Stimulated activated naive CD8-positive, alpha-beta T cell treated with anti-CD3 and anti-CD28 coated beads, Interleukin-15, amount 100 ng/mL, for 72 hours (primary cell): ENCODE results near the gene PMS2.
"Not testable (repeated sequence)": the region's sequence is repeated elsewhere in the genome, so short reads cannot be mapped to it uniquely, and the experiment has no call there.

Experiments
- ATAC-seq: fragments of 150-1000 bp; cut with Tn5 transposase; 2 replicates; pipeline ENCODE4 v1.10.0; 2021; ENCODE audit warnings: mild to moderate bottlenecking, moderate library complexity
- DNase-seq, 2 donors: peaks; one replicate each; pipeline ENCODE4 v3.0.0; 2021 to 2022
- H3K27ac Mint-ChIP-seq, 2 donors: one replicate each; pipeline ENCODE4 v1.8.0; 2022; ENCODE audit warnings: mild to moderate bottlenecking in 2 of 2, mixed read lengths in 2 of 2, moderate library complexity in 2 of 2
- H3K27me3 Mint-ChIP-seq: one replicate; pipeline ENCODE4 v1.8.0; 2022; ENCODE audit warnings: mixed read lengths
- H3K4me1 Mint-ChIP-seq: one replicate; pipeline ENCODE4 v1.8.0; 2022; ENCODE audit warnings: mild to moderate bottlenecking, mixed read lengths
- H3K4me3 Mint-ChIP-seq, 2 donors: one replicate each; pipeline ENCODE4 v1.8.0; 2022; ENCODE audit warnings: mild to moderate bottlenecking in 2 of 2, mixed read lengths in 2 of 2, moderate library complexity in 1 of 2
- H3K9me3 Mint-ChIP-seq, 2 donors: one replicate each; pipeline ENCODE4 v1.8.0; 2022; ENCODE audit warnings: mixed read lengths in 2 of 2

PMS2 gene

GRCh38 chr7:5979680-5980314, 29.1 kb downstream of the PMS2 start:
- not testable (repeated sequence) for H3K9me3 Mint-ChIP-seq, H3K27me3 Mint-ChIP-seq, H3K27ac Mint-ChIP-seq, H3K4me1 Mint-ChIP-seq, DNase-seq, H3K4me3 Mint-ChIP-seq, ATAC-seq

GRCh38 chr7:5973580-5973979, 35.3 kb downstream of the PMS2 start:
- H3K27ac Mint-ChIP-seq, DNase-seq, H3K9me3 Mint-ChIP-seq, H3K4me3 Mint-ChIP-seq, ATAC-seq, H3K4me1 Mint-ChIP-seq, H3K27me3 Mint-ChIP-seq: not testable (repeated sequence)

DNA sequence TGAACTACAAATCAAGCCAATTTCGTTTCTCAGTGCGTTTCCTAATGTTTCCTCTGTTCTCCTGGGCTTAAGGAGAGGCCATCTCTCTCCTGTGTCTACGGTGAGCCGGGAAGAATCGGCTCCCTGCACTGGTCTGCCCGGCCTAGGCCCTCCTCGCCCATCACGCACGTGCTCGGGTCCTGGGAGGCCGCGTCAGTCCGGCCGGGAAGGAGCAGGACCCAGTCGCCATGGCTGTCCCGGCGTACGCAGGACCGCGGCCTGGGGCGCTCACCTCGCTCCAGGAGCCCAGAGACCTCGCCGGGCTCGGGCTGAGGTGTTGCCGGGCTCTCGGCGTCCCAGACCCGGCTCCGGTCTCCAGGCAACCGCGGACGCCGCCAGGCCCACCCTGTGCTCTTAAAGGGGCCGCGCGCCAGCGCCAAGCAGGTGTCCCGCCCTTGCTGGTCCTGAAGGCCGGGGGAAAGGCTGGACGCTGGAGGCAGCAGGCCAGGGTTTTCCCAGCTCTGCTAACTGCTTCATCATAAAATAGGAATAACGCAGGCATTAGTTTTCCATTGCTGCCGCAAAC, 38.4 kb downstream of the PMS2 start, which contains the start of gene RSPH10B:
TSS of gene RSPH10B (minus strand) at position 343 of the 565 bp plus-strand sequence. CDS start 3,573 bp downstream, outside the sequence.
- not testable (repeated sequence) for H3K27me3 Mint-ChIP-seq, H3K9me3 Mint-ChIP-seq, H3K27ac Mint-ChIP-seq, H3K4me1 Mint-ChIP-seq, DNase-seq, H3K4me3 Mint-ChIP-seq
- ATAC-seq: peak; percentile 15

- H3K9me3 Mint-ChIP-seq, ATAC-seq, DNase-seq, H3K4me3 Mint-ChIP-seq, H3K4me1 Mint-ChIP-seq, H3K27ac Mint-ChIP-seq, H3K27me3 Mint-ChIP-seq: not testable (repeated sequence)
Observed at GRCh38 chr7:5963810-5964209, 45.0 kb downstream of the PMS2 start.

DNA sequence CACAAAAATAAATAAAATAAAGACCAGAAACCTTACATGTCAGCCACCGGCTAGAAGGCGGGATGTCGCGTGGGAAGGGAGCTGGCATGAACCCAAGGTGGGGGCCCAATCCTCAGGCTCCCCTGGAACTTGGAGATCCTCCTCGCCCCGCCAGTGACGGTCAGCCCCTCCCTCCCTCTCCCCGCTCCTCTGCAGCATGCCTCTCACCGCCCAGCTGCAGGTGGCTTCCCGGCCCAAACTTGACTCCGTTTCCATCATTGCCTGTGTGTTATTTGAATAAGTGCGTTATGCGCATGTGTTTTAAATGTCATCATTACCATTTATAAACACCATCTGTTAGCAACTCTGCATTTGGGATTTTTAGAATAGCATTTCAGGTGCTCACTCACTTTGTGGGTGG, 45.6 kb downstream of the PMS2 start:
- not testable (repeated sequence) for H3K27ac Mint-ChIP-seq, H3K4me1 Mint-ChIP-seq, H3K4me3 Mint-ChIP-seq, DNase-seq, H3K9me3 Mint-ChIP-seq, ATAC-seq, H3K27me3 Mint-ChIP-seq

GRCh38 chr7:5934945-5935450, 73.9 kb downstream of the PMS2 start:
- ATAC-seq, H3K4me3 Mint-ChIP-seq: not testable (repeated sequence)

DNA sequence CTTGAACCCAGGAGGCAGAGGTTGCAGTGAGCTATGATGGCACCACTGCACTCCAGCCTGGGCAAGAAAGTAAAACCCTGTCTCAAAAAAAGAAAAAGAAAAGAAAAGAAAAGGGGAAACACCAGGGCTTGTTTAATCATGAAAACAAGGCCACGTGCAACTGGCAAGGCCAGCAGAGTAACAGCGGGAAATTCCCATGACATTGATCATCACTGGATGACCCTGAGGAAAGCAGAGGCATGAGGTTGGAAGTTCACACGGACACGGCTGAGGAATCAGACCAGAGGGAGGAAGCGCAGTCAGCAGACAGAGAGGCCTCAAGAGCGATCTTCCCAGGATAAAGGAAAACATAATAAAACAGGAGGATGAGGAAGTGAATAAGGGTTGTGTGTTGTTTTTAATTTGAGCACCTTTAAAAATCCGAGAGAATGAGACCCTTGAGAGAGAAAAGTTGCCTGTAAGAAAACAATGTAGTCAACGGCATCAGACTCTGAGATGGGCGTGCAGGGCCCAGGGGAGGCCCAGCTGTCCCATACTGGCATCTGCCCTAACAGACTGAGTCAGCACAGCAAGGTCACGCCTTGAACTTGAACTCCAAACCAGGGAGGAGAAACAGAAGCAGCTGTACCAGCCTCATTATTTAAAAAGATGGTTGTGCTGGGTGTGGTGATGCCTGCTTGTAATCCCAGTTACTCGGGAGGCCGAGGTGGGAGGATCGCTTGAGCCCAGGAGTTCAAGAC, 76.8 kb downstream of the PMS2 start:
- not testable (repeated sequence) for DNase-seq, H3K27ac Mint-ChIP-seq

More at GRCh38 chr7:5934945-5935450, 73.9 kb downstream of the PMS2 start:
- not testable (repeated sequence) for H3K9me3 Mint-ChIP-seq, H3K27me3 Mint-ChIP-seq, H3K27ac Mint-ChIP-seq, DNase-seq, H3K4me1 Mint-ChIP-seq

DNA sequence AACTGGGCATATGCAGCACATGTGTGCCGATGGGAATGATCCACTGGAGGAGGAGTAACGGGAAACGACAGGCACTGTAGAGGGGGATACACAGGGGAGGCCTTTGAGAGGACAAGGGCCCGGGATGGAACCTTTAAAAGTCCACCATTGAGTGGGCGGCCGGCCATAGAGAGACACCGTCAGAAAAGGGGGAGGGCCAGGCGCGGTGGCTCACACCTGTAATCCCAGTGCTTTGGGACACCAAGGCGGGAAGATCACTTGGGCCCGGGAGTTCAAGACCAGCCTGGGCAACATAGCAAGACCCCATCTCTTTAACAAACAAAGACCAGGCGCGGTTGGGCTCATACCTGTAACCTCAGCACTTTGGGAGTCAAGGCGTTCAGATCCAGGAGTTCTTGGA, 77.6 kb downstream of the PMS2 start:
- H3K9me3 Mint-ChIP-seq, H3K27me3 Mint-ChIP-seq, DNase-seq: not testable (repeated sequence)

More for the DNA sequence above, 76.8 kb downstream of the PMS2 start:
- not testable (repeated sequence) for ATAC-seq, H3K4me1 Mint-ChIP-seq, H3K4me3 Mint-ChIP-seq, H3K27me3 Mint-ChIP-seq, H3K9me3 Mint-ChIP-seq

GRCh38 chr7:5930290-5930689, 78.6 kb downstream of the PMS2 start:
- not testable (repeated sequence) for ATAC-seq, H3K4me1 Mint-ChIP-seq, H3K9me3 Mint-ChIP-seq, DNase-seq, H3K27ac Mint-ChIP-seq, H3K27me3 Mint-ChIP-seq, H3K4me3 Mint-ChIP-seq

More for the DNA sequence above, 77.6 kb downstream of the PMS2 start:
- not testable (repeated sequence) for H3K4me3 Mint-ChIP-seq, H3K4me1 Mint-ChIP-seq, H3K27ac Mint-ChIP-seq, ATAC-seq

- not testable (repeated sequence) for H3K9me3 Mint-ChIP-seq, H3K27me3 Mint-ChIP-seq, ATAC-seq, H3K4me3 Mint-ChIP-seq, DNase-seq, H3K27ac Mint-ChIP-seq, H3K4me1 Mint-ChIP-seq
Observed at GRCh38 chr7:5926263-5926870, 82.5 kb downstream of the PMS2 start.

DNA sequence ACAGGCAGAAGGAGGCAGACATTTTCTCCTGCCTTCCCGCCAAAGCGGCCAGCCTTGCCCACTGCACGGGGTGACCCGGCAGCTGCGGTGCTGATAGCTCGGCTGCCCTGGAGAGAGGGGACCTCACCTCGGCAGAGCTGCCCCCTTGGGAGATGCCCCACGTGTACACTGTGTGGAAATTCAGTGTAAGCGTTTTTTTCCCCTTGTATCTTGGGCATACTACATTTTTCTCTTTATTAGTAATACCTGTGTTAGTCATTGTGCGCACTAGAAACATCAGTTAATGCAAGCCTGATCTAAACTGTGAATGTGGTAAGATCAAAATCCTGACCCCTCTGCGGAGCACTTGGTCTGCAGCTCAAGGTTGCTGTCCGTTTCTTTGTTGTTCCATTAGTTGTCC, 84.2 kb downstream of the PMS2 start:
- not testable (repeated sequence) for H3K4me1 Mint-ChIP-seq, DNase-seq, H3K27ac Mint-ChIP-seq, H3K27me3 Mint-ChIP-seq, H3K9me3 Mint-ChIP-seq, ATAC-seq, H3K4me3 Mint-ChIP-seq

DNA sequence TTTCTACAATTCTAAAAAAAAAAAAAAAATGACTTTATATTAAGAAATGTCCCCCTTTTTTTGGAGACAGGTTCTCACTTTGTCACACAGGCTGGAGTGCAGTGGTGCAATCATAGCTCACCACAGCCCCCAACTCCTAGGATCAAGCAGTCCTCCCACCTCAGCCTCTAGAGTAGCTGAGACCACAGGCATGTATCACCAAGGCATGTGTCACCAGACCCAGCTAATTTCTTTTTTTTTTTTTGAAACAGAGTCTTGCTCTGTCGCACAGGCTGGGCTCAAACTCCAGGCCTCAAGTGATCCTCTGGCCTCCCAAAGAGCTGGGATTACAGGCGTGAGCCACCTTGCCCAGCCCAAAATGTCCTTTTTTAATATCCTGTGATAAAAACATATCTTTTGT, 84.7 kb downstream of the PMS2 start:
- DNase-seq, H3K4me1 Mint-ChIP-seq, ATAC-seq, H3K27me3 Mint-ChIP-seq, H3K9me3 Mint-ChIP-seq, H3K27ac Mint-ChIP-seq, H3K4me3 Mint-ChIP-seq: not testable (repeated sequence)
